Thoracic aorta (tissue), 2 donors: ENCODE measurements around the gene BCL3. TPM values are rescaled to one million over a fixed set of nuclear protein-coding genes. Genes with fewer than 3 reads are reported as not detected.

Experiments
- ATAC-seq: fragments of 150-250 bp; one replicate; pipeline ENCODE4 v1.8.0; 2017; ENCODE audit warnings: low read depth; ENCODE audit not compliant: insufficient number of reproducible peaks, low FRiP score
- DNase-seq: peaks from one replicate; pipeline ENCODE4 v3.0.0-alpha.2; 2020; ENCODE audit warnings: low spot score
- H3K27ac ChIP-seq, 2 donors: fragments of 200-600 bp; sonication (generic); 1 replicate in 1 of 2; 2 replicates in 1 of 2; pipeline ENCODE4 v1.5.1; 2016; ENCODE audit warnings: mild to moderate bottlenecking in 2 of 2, moderate library complexity in 2 of 2
- H3K27me3 ChIP-seq: fragments of 200-600 bp; sonication (generic); replicated peaks from 2 replicates; pipeline ENCODE4 v1.6.0; 2016; ENCODE audit warnings: mild to moderate bottlenecking; ENCODE audit not compliant: insufficient read depth
- H3K36me3 ChIP-seq: fragments of 200-600 bp; sonication (generic); one replicate; pipeline ENCODE4 v1.5.1; 2016
- H3K4me1 ChIP-seq, 2 donors: fragments of 200-600 bp; sonication (generic); 1 replicate in 1 of 2; 2 replicates in 1 of 2; pipeline versions ENCODE4 v1.5.1 to v1.6.0; 2016; ENCODE audit warnings: low read depth in 2 of 2, mild to moderate bottlenecking in 1 of 2; ENCODE audit not compliant: control insufficient read depth in 1 of 2
- H3K4me3 ChIP-seq: fragments of 200-600 bp; sonication (generic); 2 replicates; pipeline ENCODE4 v1.5.1; 2016; ENCODE audit warnings: mild to moderate bottlenecking
- H3K9me3 ChIP-seq: fragments of 200-600 bp; sonication (generic); 2 replicates; pipeline ENCODE4 v1.5.1; 2016
- total RNA-seq, 2 donors: library from RNA; depleted of rRNA; stranded (reverse); fragments of >200 nt; gene quantifications; one replicate each; pipeline versions ENCODE4 v1.1.0 to v1.2.3, GENCODE V29; 2016
- TF ChIP-seq, protein P1 (sequence below): fragments of 200-600 bp; sonication (generic); IDR thresholded peaks from one replicate; pipeline ENCODE4 v1.5.1; 2019; ENCODE audit warnings: antibody characterized with exemption

BCL3 gene
- total RNA-seq: 10 to 100 TPM; 43.1 to 77.9 TPM

- ATAC-seq (no peak), DNase-seq (no peak)
- Histone ChIP-seq H3K4me3 (peak within 1 kb of the TSS; percentile 91), H3K27me3 (no peaks in the 10 kb centered on the region), H3K36me3 (peaks cover 3% of the 10 kb centered on the region), H3K27ac (peak within 1 kb of the TSS; percentile 88 to 92), H3K4me1 (peaks cover 44 to 72% of the 10 kb centered on the region in 2 donors), H3K9me3 (no peaks in the 10 kb centered on the region)
- TF ChIP-seq, protein P1, sequence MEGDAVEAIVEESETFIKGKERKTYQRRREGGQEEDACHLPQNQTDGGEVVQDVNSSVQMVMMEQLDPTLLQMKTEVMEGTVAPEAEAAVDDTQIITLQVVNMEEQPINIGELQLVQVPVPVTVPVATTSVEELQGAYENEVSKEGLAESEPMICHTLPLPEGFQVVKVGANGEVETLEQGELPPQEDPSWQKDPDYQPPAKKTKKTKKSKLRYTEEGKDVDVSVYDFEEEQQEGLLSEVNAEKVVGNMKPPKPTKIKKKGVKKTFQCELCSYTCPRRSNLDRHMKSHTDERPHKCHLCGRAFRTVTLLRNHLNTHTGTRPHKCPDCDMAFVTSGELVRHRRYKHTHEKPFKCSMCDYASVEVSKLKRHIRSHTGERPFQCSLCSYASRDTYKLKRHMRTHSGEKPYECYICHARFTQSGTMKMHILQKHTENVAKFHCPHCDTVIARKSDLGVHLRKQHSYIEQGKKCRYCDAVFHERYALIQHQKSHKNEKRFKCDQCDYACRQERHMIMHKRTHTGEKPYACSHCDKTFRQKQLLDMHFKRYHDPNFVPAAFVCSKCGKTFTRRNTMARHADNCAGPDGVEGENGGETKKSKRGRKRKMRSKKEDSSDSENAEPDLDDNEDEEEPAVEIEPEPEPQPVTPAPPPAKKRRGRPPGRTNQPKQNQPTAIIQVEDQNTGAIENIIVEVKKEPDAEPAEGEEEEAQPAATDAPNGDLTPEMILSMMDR: no peak
These were observed at the start of gene BCL3 for GRCh38 chr19:44748426-44749254. BCL3 (plus strand) TSS chr19:44748708; CDS start chr19:44748791, 83 bp downstream.

DNA sequence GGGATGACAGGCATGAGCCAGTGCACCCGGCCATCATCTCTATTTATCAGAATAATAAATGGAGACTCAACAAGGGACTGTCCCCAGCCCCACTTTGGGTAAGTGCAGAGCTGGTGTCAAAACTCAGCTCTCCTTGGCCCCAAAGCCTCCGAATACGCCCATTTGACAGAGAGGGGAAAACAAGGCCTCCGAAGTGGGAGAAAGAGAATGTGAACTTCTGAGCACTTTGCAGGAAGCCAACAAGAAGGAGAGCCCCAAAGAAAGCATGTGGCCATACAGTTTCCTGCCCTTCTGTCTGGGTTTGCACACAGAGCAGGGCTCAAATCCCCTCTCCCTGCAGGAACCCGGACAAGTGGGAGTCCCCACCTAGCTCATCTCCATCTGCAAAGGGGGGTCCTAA lies 48.0 kb upstream of the BCL3 start:
- H3K27ac ChIP-seq: no peak overlapping the region
- TF ChIP-seq, protein P1: no peak
- DNase-seq (no peak), ATAC-seq (no peak)
- H3K27me3 ChIP-seq: no peaks in the 10 kb centered on the region
- H3K9me3 ChIP-seq: no peaks in the 10 kb centered on the region
- no peak overlapping the region for H3K4me3 ChIP-seq
- H3K36me3 ChIP-seq: no peaks in the 10 kb centered on the region
- H3K4me1 ChIP-seq: no peaks in the 10 kb centered on the region

GRCh38 chr19:44701228-44701627 lies 47.3 kb upstream of the BCL3 start:
- H3K4me3 ChIP-seq: no peak overlapping the region
- no peaks in the 10 kb centered on the region for H3K9me3 ChIP-seq
- no peak overlapping the region for H3K27ac ChIP-seq
- no peaks in the 10 kb centered on the region for H3K36me3 ChIP-seq
- H3K4me1 ChIP-seq: no peaks in the 10 kb centered on the region
- H3K27me3 ChIP-seq: no peaks in the 10 kb centered on the region
- DNase-seq (no peak), ATAC-seq (no peak)
- TF ChIP-seq, protein P1: no peak

DNA sequence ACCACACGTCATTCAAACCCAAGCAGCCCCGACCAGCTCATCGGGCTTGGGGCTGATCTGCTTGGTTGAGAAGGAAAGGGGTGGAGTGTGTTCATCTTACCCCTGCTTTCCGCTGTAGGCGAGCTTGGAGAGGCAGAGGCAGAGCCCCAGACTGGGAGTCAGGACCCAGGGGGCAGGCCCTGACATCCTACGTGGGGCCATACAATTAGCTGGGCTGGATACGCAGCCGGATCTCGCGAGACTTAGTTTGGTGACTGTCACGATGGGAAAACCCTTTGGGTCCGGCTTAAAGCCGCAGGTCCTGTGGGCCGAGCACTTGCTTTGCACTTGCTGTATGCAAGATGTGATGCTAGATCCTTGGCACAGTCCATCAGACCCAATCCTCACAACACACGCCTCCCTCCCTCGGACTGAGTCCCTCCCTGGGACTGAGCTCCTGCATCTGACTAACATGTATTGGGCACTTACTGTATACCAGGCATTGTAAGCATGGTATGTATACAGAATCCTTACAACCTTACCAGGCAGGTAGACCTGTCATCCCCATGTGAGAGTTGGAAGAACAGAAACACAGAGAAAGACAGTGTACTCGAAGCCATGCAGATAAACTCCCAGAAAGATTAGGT lies 45.8 kb upstream of the BCL3 start:
- H3K4me3 ChIP-seq: no peak overlapping the region
- H3K36me3 ChIP-seq: no peaks in the 10 kb centered on the region
- H3K27me3 ChIP-seq: no peaks in the 10 kb centered on the region
- H3K4me1 ChIP-seq: no peaks in the 10 kb centered on the region
- H3K27ac ChIP-seq: no peak overlapping the region
- DNase-seq (no peak), ATAC-seq (no peak)
- TF ChIP-seq, protein P1: no peak
- no peaks in the 10 kb centered on the region for H3K9me3 ChIP-seq

DNA sequence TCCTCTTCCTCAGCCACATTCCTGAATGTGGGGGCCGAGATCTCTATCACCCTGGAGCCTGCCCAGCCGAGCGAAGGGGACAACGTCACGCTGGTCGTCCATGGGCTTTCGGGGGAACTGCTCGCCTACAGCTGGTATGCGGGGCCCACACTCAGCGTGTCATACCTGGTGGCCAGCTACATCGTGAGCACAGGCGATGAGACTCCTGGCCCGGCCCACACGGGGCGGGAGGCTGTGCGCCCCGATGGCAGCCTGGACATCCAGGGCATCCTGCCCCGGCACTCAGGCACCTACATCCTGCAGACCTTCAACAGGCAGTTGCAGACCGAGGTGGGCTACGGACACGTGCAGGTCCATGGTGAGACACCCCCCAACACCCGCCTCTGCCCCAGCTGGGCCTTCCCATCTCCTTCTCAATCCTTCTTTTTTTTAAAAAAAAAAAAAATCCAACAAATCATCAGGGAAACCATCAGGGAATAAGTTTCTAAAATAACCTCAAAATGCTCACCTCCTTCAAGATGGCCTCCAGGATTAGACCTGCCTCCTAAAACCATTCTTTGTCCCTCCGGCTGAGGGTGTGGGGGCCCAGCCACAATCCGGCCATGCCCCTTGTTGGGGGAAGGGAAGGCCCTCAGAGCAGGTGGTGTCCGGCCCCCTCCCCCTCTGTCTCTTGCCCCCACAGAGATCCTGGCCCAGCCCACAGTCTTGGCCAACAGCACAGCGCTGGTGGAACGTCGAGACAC lies 45.0 kb upstream of the BCL3 start:
- DNase-seq (no peak), ATAC-seq (no peak)
- Histone ChIP-seq H3K4me1 (no peaks in the 10 kb centered on the region), H3K27me3 (no peaks in the 10 kb centered on the region), H3K4me3 (no peak overlapping the region), H3K36me3 (no peaks in the 10 kb centered on the region), H3K9me3 (no peaks in the 10 kb centered on the region), H3K27ac (no peak overlapping the region)
- TF ChIP-seq, protein P1: no peak
